Activated T-helper 9 cell treated with anti-CD3 and anti-CD28 coated beads, Interleukin-2, amount 50 U/mL, for 16 hours (primary cell): ENCODE data around the gene OR2G2.

Experiments
- DNase-seq: peaks from one replicate; pipeline ENCODE4 v3.0.0-alpha.2; 2020; ENCODE audit warnings: low read depth

Gene OR2G2

GRCh38 chr1:247588060-247588459, at the start of gene OR2G2:
Gene OR2G2, plus strand, starts transcription at chr1:247588360. Its CDS starts 0 bp downstream, at chr1:247588360.
- no peak for DNase-seq

- DNase-seq: no peak
Measured at GRCh38 chr1:247538561-247538960, 49.6 kb upstream of the OR2G2 start.

- no peak for DNase-seq
Measured at GRCh38 chr1:247539215-247539614, 48.9 kb upstream of the OR2G2 start.

- no peak for DNase-seq
Measured at GRCh38 chr1:247540581-247540980, 47.6 kb upstream of the OR2G2 start.

GRCh38 chr1:247542811-247543210, 45.3 kb upstream of the OR2G2 start:
- DNase-seq: no peak

- DNase-seq: no peak
Measured at GRCh38 chr1:247548092-247548491, 40.1 kb upstream of the OR2G2 start.

- no peak for DNase-seq
Measured at GRCh38 chr1:247548769-247549182, 39.4 kb upstream of the OR2G2 start, which contains the start of gene GCSAML. Gene GCSAML, plus strand, starts transcription at chr1:247549134. Its CDS starts 58 bp downstream, at chr1:247549192.

- no peak for DNase-seq
Measured at GRCh38 chr1:247551721-247552120, 36.4 kb upstream of the OR2G2 start.

- no peak for DNase-seq
Measured at GRCh38 chr1:247552231-247552630, 35.9 kb upstream of the OR2G2 start.

- DNase-seq: no peak
Measured at GRCh38 chr1:247557926-247558674, 30.1 kb upstream of the OR2G2 start.

GRCh38 chr1:247561711-247562110, 26.4 kb upstream of the OR2G2 start:
- no peak for DNase-seq

GRCh38 chr1:247562198-247562597, 26.0 kb upstream of the OR2G2 start:
- no peak for DNase-seq

- no peak for DNase-seq
Measured at GRCh38 chr1:247574236-247574635, 13.9 kb upstream of the OR2G2 start.

GRCh38 chr1:247574664-247575063, 13.5 kb upstream of the OR2G2 start:
- DNase-seq: no peak

- no peak for DNase-seq
Measured at GRCh38 chr1:247576514-247576913, 11.6 kb upstream of the OR2G2 start.

GRCh38 chr1:247578946-247579460, 9.2 kb upstream of the OR2G2 start:
- DNase-seq: no peak

GRCh38 chr1:247605286-247605685, 17.1 kb downstream of the OR2G2 start, which contains the start of gene OR2G3:
Gene OR2G3, plus strand, starts transcription at chr1:247605586. Its CDS starts 0 bp downstream, at chr1:247605586.
- DNase-seq: no peak

- DNase-seq: no peak
Measured at GRCh38 chr1:247613405-247613804, 25.2 kb downstream of the OR2G2 start.

- no peak for DNase-seq
Measured at GRCh38 chr1:247614625-247615024, 26.5 kb downstream of the OR2G2 start.

GRCh38 chr1:247627951-247628350, 39.8 kb downstream of the OR2G2 start:
- DNase-seq: no peak

- no peak for DNase-seq
Measured at GRCh38 chr1:247638011-247638410, 49.9 kb downstream of the OR2G2 start.

- no peak for DNase-seq
Measured at GRCh38 chr1:247638781-247639180, 50.6 kb downstream of the OR2G2 start.
